SK-N-SH treated with all-trans-retinoic acid at 6 μM for 48 hours (cell line): Measurements from ENCODE around the gene HELZ2.

ENCODE experiments used
- ESRRG ChIP-seq: fragments of 250-450 bp; sonication (Bioruptor Pico); IDR thresholded peaks from 2 replicates; pipeline ENCODE4 v1.6.1; 2021; ENCODE audit warnings: mild to moderate bottlenecking
- PATZ1 ChIP-seq: fragments of 250-450 bp; sonication (Bioruptor Pico); IDR thresholded peaks from 2 replicates; pipeline ENCODE4 v1.8.0; 2020; ENCODE audit warnings: mild to moderate bottlenecking, moderate library complexity, borderline replicate concordance
- POU6F1 ChIP-seq: fragments of 250-450 bp; sonication (Bioruptor Pico); IDR thresholded peaks from 2 replicates; pipeline ENCODE4 v1.8.0; 2021; ENCODE audit warnings: low read depth, mild to moderate bottlenecking, moderate library complexity, borderline replicate concordance
- ZNF8 ChIP-seq: fragments of 450-650 bp; formaldehyde crosslinking; IDR thresholded peaks from 2 replicates; pipeline ENCODE4 v1.5.0; 2020; ENCODE audit warnings: mild to moderate bottlenecking, moderate library complexity

GRCh38 chr20:63525971-63526370 lies 48.1 kb downstream of the HELZ2 start:
- TF ChIP-seq ESRRG (CRISPR knock-in tag) (no peak), ZNF8 (no peak), POU6F1 (CRISPR knock-in tag) (no peak), PATZ1 (CRISPR knock-in tag) (no peak)
